Measurements from ENCODE around the gene EDN2. TPM values are rescaled to one million over a fixed set of nuclear protein-coding genes. Genes with fewer than 3 reads are reported as not detected.

Gene EDN2
- 0.22 and 0.24 TPM in 2 replicates for total RNA-seq (2021)
- long read RNA-seq, result 0 reads

GRCh38 chr1:41484402-41485241, at the start of gene EDN2:
TSS of gene EDN2 (minus strand) at chr1:41484683. CDS start at chr1:41484601, 82 bp downstream.
- Histone ChIP-seq H3K14ac (ENCODE audit: insufficient read depth, low read length) (0 out of 2 replicates have a peak within 1 kb of the TSS, but pooled peaks have one; percentile 8), H3K9me3 (ENCODE audit: control insufficient read depth, low read depth, low read length) (no peaks in the 10 kb centered on the region), H3T11ph (ENCODE audit: low read length) (no peak within 1 kb of the TSS), H3K4ac (ENCODE audit: low read depth, low read length) (no peak within 1 kb of the TSS), H2BK5ac (ENCODE audit: insufficient read length, low read length) (no peak within 1 kb of the TSS), H4K5ac (ENCODE audit: insufficient read length, low read depth, low read length) (no peak within 1 kb of the TSS), H3K4me2 (ENCODE audit: insufficient read depth, insufficient read length, low read length) (no peak within 1 kb of the TSS), H4K8ac (replicated peaks; ENCODE audit: insufficient read length, low read depth, low read length) (no peak within 1 kb of the TSS), H3K9ac (ENCODE audit: extremely low read depth, insufficient read length, low read length) (no peak within 1 kb of the TSS), H3K27ac (ENCODE audit: insufficient read length, low read depth, low read length) (no peak within 1 kb of the TSS), H2BK15ac (ENCODE audit: low read depth, low read length) (no peak within 1 kb of the TSS), H3K23ac (ENCODE audit: insufficient read length, low read depth, low read length) (no peak within 1 kb of the TSS), H3K79me1 (ENCODE audit: insufficient read depth, low read depth, low read length, poor library complexity, severe bottlenecking) (no peaks in the 10 kb centered on the region), H2AK5ac (ENCODE audit: insufficient read length, low read length) (no peak within 1 kb of the TSS), H3K56ac (ENCODE audit: insufficient read length, low read depth, low read length) (no peak within 1 kb of the TSS), H2BK20ac (ENCODE audit: low read depth, low read length, poor library complexity, severe bottlenecking) (no peak within 1 kb of the TSS), H3K23me2 (ENCODE audit: insufficient read length, low read depth, low read length, poor library complexity, severe bottlenecking) (no peaks in the 10 kb centered on the region), H3K4me1 (ENCODE audit: insufficient read depth, low read length) (no peaks in the 10 kb centered on the region; the same call in 1 of the 2 replicates), H3K27me3 (ENCODE audit: insufficient read depth, low read length) (no peaks in the 10 kb centered on the region), H2BK120ac (ENCODE audit: low read depth, low read length, poor library complexity, severe bottlenecking) (no peak within 1 kb of the TSS), H4K20me1 (ENCODE audit: control insufficient read depth, insufficient read depth, insufficient read length) (no peaks in the 10 kb centered on the region), H2BK12ac (ENCODE audit: insufficient read length, low read depth, low read length) (no peak within 1 kb of the TSS), H3K79me2 (ENCODE audit: insufficient read depth, low read length) (no peaks in the 10 kb centered on the region), H4K91ac (ENCODE audit: insufficient read length, low read depth, low read length) (no peak within 1 kb of the TSS), H2AFZ (ENCODE audit: low read length) (no peak within 1 kb of the TSS), H3K18ac (ENCODE audit: insufficient read length, low read depth, low read length) (no peak within 1 kb of the TSS)
- Mint-ChIP-seq H3K9me3 (peaks cover 0 to under 1% of the 10 kb centered on the region in 2 experiments; a peak in 3 of 5 replicates), H3K27me3 (ENCODE audit: low read depth) (peaks cover 7% of the 10 kb centered on the region), H3K27ac (no peak within 1 kb of the TSS; a peak in 1 of 7 replicates), H3K4me3 (no peak within 1 kb of the TSS; a peak in 2 of 5 replicates), H3K4me1 (peaks cover 42 to 57% of the 10 kb centered on the region in 2 experiments), H3K36me3 (ENCODE audit: insufficient read depth in 1 of 3, low read depth in 3 of 3) (peaks cover 0 to 2% (median 0%) of the 10 kb centered on the region in 3 experiments; a peak in 1 of 7 replicates)
- no CpG with 5 or more reads among the region's 27 CpGs for WGBS (ENCODE audit: extremely low coverage, insufficient read length, low lambda C conversion rate)
- peak; percentile 79 for DNase-seq
- peak; percentile 57 for TF ChIP-seq CTCF (conservative IDR thresholded peaks at IDR 0.05)

Data from H9 (cell line).